ENCODE data around the gene KLC4. TPM values are rescaled to one million over a fixed set of nuclear protein-coding genes. Genes with fewer than 3 reads are reported as not detected.
"Not testable (repeated sequence)": the region's sequence is repeated elsewhere in the genome, so short reads cannot be mapped to it uniquely, and the experiment has no call there.

KLC4 gene
- total RNA-seq, 2 donors from 2014 or later = 98.8 to 101 TPM

DNA sequence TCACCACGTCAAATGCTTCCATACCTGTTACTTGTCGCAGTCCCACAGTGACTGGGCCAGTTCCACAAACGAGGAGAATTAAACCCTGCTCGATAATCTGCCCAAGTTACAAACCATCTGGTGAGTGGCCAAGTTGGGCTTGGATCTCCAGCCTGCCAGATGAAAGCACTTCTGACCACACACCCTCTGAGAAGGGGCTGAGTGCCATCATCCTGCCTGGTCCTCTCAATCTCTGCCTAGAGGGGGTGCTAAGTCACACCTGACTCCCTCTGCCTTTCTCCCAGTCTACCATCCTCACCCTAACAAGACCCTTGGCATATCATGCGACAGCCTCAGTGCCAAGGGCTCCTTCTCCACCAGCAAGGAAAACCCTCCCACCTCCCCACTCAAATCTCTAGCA lies 22.2 kb upstream of the KLC4 start:
- H3K36me3 ChIP-seq = no peaks in the 10 kb centered on the region
- H3K9me3 ChIP-seq = no peaks in the 10 kb centered on the region
- no peaks in the 10 kb centered on the region for H3K27me3 ChIP-seq
- DNase-seq = no peak
- intact Hi-C loops (cut with DNase I) = no loop called here
- no peak overlapping the region for H3K27ac ChIP-seq
- TF ChIP-seq, protein P1, sequence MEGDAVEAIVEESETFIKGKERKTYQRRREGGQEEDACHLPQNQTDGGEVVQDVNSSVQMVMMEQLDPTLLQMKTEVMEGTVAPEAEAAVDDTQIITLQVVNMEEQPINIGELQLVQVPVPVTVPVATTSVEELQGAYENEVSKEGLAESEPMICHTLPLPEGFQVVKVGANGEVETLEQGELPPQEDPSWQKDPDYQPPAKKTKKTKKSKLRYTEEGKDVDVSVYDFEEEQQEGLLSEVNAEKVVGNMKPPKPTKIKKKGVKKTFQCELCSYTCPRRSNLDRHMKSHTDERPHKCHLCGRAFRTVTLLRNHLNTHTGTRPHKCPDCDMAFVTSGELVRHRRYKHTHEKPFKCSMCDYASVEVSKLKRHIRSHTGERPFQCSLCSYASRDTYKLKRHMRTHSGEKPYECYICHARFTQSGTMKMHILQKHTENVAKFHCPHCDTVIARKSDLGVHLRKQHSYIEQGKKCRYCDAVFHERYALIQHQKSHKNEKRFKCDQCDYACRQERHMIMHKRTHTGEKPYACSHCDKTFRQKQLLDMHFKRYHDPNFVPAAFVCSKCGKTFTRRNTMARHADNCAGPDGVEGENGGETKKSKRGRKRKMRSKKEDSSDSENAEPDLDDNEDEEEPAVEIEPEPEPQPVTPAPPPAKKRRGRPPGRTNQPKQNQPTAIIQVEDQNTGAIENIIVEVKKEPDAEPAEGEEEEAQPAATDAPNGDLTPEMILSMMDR (IDR thresholded peaks at IDR 0.05) = no peak
- H3K9ac ChIP-seq (ENCODE audit: low read depth in 2 of 2, low read length in 2 of 2) = no peak overlapping the region
- H3K4me1 ChIP-seq = no peaks in the 10 kb centered on the region
- no peak overlapping the region for H3K4me3 ChIP-seq

GRCh38 chr6:43037706-43038105 lies 21.7 kb upstream of the KLC4 start:
- Histone ChIP-seq H3K36me3 (no peaks in the 10 kb centered on the region), H3K4me3 (no peak overlapping the region), H3K27me3 (no peaks in the 10 kb centered on the region), H3K4me1 (no peaks in the 10 kb centered on the region), H3K9me3 (no peaks in the 10 kb centered on the region), H3K27ac (no peak overlapping the region), H3K9ac (ENCODE audit: low read depth in 2 of 2, low read length in 2 of 2) (no peak overlapping the region)
- TF ChIP-seq, protein P1 (IDR thresholded peaks at IDR 0.05) = no peak
- intact Hi-C loops (cut with DNase I) = no loop called here
- DNase-seq = no peak

GRCh38 chr6:43038727-43039126 lies 20.7 kb upstream of the KLC4 start:
- Histone ChIP-seq H3K27me3 (no peaks in the 10 kb centered on the region), H3K9me3 (no peaks in the 10 kb centered on the region), H3K4me3 (no peak overlapping the region), H3K27ac (no peak overlapping the region), H3K9ac (ENCODE audit: low read depth in 2 of 2, low read length in 2 of 2) (no peak overlapping the region), H3K4me1 (no peaks in the 10 kb centered on the region), H3K36me3 (no peaks in the 10 kb centered on the region)
- intact Hi-C loops (cut with DNase I) = no loop called here
- no peak for DNase-seq
- TF ChIP-seq, protein P1 (IDR thresholded peaks at IDR 0.05) = no peak

DNA sequence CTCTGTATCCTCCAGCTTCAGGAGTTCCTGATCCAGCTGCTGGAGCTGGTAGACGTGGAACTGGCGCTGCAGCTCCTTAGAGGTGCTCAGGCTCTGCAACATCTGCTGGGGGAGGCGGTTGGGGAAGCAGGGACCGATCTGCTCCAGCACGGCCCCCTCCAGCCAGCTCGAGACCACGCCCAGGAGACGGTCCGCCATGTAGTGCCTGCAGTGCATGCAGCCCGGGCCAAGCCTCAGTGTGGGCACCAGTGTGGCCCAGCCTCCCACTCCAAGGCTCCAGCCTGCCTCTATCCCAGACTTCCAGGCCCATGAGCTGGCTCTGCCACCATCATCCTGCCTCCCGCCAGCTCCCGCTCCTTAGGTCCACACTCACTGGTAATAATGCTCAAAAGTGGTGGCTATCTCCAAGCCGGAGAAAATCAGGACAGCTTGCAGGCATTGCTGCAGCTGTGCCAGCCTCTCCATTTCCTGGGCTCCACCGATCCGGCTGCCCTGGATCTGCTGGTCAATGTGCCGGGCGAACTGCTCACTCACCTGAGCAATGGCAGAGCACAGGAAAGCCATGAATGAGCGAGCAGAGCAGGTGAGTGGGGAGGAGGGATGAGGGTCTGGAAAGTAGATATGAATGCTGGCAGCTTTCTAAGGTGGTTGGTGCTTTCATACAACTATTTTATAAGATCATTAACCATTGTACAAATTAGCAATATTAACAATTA lies 18.7 kb upstream of the KLC4 start:
- intact Hi-C loops (cut with DNase I) = no loop called here
- TF ChIP-seq, protein P1 (IDR thresholded peaks at IDR 0.05) = no peak
- no peak overlapping the region for H3K9ac ChIP-seq (ENCODE audit: low read depth in 2 of 2, low read length in 2 of 2)

DNA sequence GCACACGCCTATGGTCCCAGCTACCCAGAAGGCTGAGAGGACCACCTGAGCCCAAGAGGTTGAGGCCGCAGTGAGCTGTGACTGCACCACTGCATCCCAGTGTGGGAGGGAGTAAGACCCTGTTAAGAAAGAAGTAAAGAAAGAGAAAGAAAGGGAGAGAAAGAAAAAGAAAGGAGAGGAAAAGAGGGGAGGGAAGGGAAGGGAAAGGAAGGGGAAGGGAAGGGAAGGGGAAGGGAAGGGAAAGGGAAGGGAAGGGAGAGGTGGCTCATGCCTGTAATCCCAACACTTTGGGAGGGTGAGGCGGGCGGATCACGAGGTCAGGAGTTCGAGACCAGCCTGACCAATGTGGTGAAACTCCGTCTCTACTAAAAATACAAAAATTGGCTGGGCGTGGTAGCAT lies 18.0 kb upstream of the KLC4 start:
- H3K9ac ChIP-seq (ENCODE audit: low read depth in 2 of 2, low read length in 2 of 2); intact Hi-C loops (cut with DNase I); H3K27me3 ChIP-seq; H3K27ac ChIP-seq; DNase-seq; H3K36me3 ChIP-seq; H3K9me3 ChIP-seq; H3K4me3 ChIP-seq; H3K4me1 ChIP-seq: not testable (repeated sequence)

More for the DNA sequence above, 18.7 kb upstream of the KLC4 start:
- Histone ChIP-seq H3K36me3 (no peaks in the 10 kb centered on the region), H3K27ac (no peak overlapping the region), H3K27me3 (no peaks in the 10 kb centered on the region), H3K4me1 (no peaks in the 10 kb centered on the region), H3K9me3 (no peaks in the 10 kb centered on the region), H3K4me3 (no peak overlapping the region)
- DNase-seq = no peak

GRCh38 chr6:43043310-43043709 lies 16.1 kb upstream of the KLC4 start:
- no peaks in the 10 kb centered on the region for H3K36me3 ChIP-seq
- no peak for DNase-seq
- no peak overlapping the region for H3K27ac ChIP-seq
- no peak overlapping the region for H3K4me3 ChIP-seq
- H3K9ac ChIP-seq (ENCODE audit: low read depth in 2 of 2, low read length in 2 of 2) = no peak overlapping the region
- TF ChIP-seq, protein P1 (IDR thresholded peaks at IDR 0.05) = no peak
- H3K4me1 ChIP-seq = no peaks in the 10 kb centered on the region
- intact Hi-C loops (cut with DNase I) = no loop called here
- H3K27me3 ChIP-seq = no peaks in the 10 kb centered on the region
- H3K9me3 ChIP-seq = no peaks in the 10 kb centered on the region

Data from colonic mucosa (tissue), 4 donors.